ENCODE data around the gene HIBCH.
"Not testable (repeated sequence)": the region's sequence is repeated elsewhere in the genome, so short reads cannot be mapped to it uniquely, and the experiment has no call there.

The HIBCH gene

GRCh38 chr2:190271783-190272456 lies 47.7 kb downstream of the HIBCH start:
- no peak for TF ChIP-seq CTCF (IDR thresholded peaks at IDR 0.05; ENCODE audit: low read depth, low read length, missing control alignments)
- Histone ChIP-seq H3K27me3 (replicated peaks) (no peaks in the 10 kb centered on the region), H3K27ac (no peak overlapping the region), H3K36me3 (replicated peaks) (no peaks in the 10 kb centered on the region), H3K4me3 (ENCODE audit: low read depth, low read length) (no peak overlapping the region)
- in situ Hi-C loops (cut with HindIII; ENCODE audit: low pct_ligation_motif_present, low sequenced_read_pairs), result no loop called here
- no peak for DNase-seq

GRCh38 chr2:190270298-190270697 lies 49.3 kb downstream of the HIBCH start:
- Histone ChIP-seq H3K4me3 (ENCODE audit: low read depth, low read length) (no peak overlapping the region), H3K27me3 (replicated peaks) (no peaks in the 10 kb centered on the region), H3K27ac (no peak overlapping the region), H3K36me3 (replicated peaks) (no peaks in the 10 kb centered on the region)
- in situ Hi-C loops (cut with HindIII; ENCODE audit: low pct_ligation_motif_present, low sequenced_read_pairs), result no loop called here
- DNase-seq, result peak; percentile 23
- no peak for TF ChIP-seq CTCF (IDR thresholded peaks at IDR 0.05; ENCODE audit: low read depth, low read length, missing control alignments)

GRCh38 chr2:190269699-190270098 lies 49.9 kb downstream of the HIBCH start:
- H3K27ac ChIP-seq; DNase-seq; H3K4me3 ChIP-seq (ENCODE audit: low read depth, low read length); H3K27me3 ChIP-seq (replicated peaks); in situ Hi-C loops (cut with HindIII; ENCODE audit: low pct_ligation_motif_present, low sequenced_read_pairs); H3K36me3 ChIP-seq (replicated peaks): not testable (repeated sequence)

- TF ChIP-seq CTCF (IDR thresholded peaks at IDR 0.05; ENCODE audit: low read depth, low read length, missing control alignments), result no peak
- Histone ChIP-seq H3K36me3 (replicated peaks) (no peaks in the 10 kb centered on the region), H3K4me3 (ENCODE audit: low read depth, low read length) (no peak overlapping the region), H3K27ac (peak overlapping the region; percentile 21), H3K27me3 (replicated peaks) (no peaks in the 10 kb centered on the region)
- peak; percentile 94 for DNase-seq
- in situ Hi-C loops (cut with HindIII; ENCODE audit: low pct_ligation_motif_present, low sequenced_read_pairs), result no loop called here
Observed at GRCh38 chr2:190267302-190267701, 52.3 kb downstream of the HIBCH start.

GRCh38 chr2:190266314-190266713 lies 53.3 kb downstream of the HIBCH start:
- DNase-seq, result no peak
- no peak for TF ChIP-seq CTCF (IDR thresholded peaks at IDR 0.05; ENCODE audit: low read depth, low read length, missing control alignments)
- Histone ChIP-seq H3K4me3 (ENCODE audit: low read depth, low read length) (no peak overlapping the region), H3K27me3 (replicated peaks) (no peaks in the 10 kb centered on the region), H3K36me3 (replicated peaks) (no peaks in the 10 kb centered on the region), H3K27ac (no peak overlapping the region)
- in situ Hi-C loops (cut with HindIII; ENCODE audit: low pct_ligation_motif_present, low sequenced_read_pairs), result no loop called here

GRCh38 chr2:190261851-190262250 lies 57.8 kb downstream of the HIBCH start:
- no peaks in the 10 kb centered on the region for H3K36me3 ChIP-seq (replicated peaks)
- TF ChIP-seq CTCF (IDR thresholded peaks at IDR 0.05; ENCODE audit: low read depth, low read length, missing control alignments), result no peak
- H3K27me3 ChIP-seq (replicated peaks), result no peaks in the 10 kb centered on the region
- no peak for DNase-seq
- in situ Hi-C loops (cut with HindIII; ENCODE audit: low pct_ligation_motif_present, low sequenced_read_pairs), result no loop called here
- H3K4me3 ChIP-seq (ENCODE audit: low read depth, low read length), result no peak overlapping the region
- H3K27ac ChIP-seq, result no peak overlapping the region
